Astrocyte (in vitro differentiated cells and primary cell): ENCODE measurements around the gene ANK3.

Source experiments
- CTCF ChIP-seq: IDR thresholded peaks from 2 replicates; pipeline ENCODE4 v1.5.1; 2011; ENCODE audit warnings: low read depth, mild to moderate bottlenecking, inconsistent platforms, low read length, moderate library complexity; ENCODE audit not compliant: insufficient read depth
- EZH2 ChIP-seq: IDR thresholded peaks from 2 replicates; pipeline ENCODE4 v1.6.1; 2012; ENCODE audit warnings: mild to moderate bottlenecking, low read length, inconsistent platforms; ENCODE audit not compliant: insufficient read depth

- TF ChIP-seq EZH2, result no peak
- no peak for TF ChIP-seq CTCF
These were observed 16.5 kb upstream of the ANK3 start for GRCh38 chr10:60406182-60406581.
